A673 (cell line): Measurements from ENCODE around the gene HEBP1. TPM values are rescaled to one million over a fixed set of nuclear protein-coding genes. Genes with fewer than 3 reads are reported as not detected.

Experiments
- BruUV-seq: library from RNA; stranded (reverse); fragments of 400-500 nt; replicated peaks from 2 replicates; lab custom pipeline; 2021; lab: Mats Ljungman, UMichigan
- CTCF ChIA-PET: fragments of 300-600 bp; sonication (Branson Sonifier 250); formaldehyde crosslinking; loops from one replicate; lab custom pipeline; 2022; ENCODE audit warnings: antibody characterized with exemption; lab: Charles Lee
- POLR2A ChIA-PET: fragments of 300-600 bp; sonication (Branson Sonifier 250); formaldehyde crosslinking; loops from one replicate; lab custom pipeline; 2022; ENCODE audit warnings: antibody characterized with exemption; ENCODE audit not compliant: low non-redundant PET; lab: Charles Lee
- DNase-seq: peaks from one replicate; pipeline ENCODE4 v3.0.0-alpha.2; 2015; ENCODE audit warnings: low spot score
- H3K27ac ChIP-seq: fragments of 200-600 bp; sonication (generic); 2 replicates; pipeline ENCODE4 v1.5.1; 2016; ENCODE audit warnings: mixed run types, low read depth, mild to moderate bottlenecking, mixed read lengths, antibody characterized with exemption, low read length; ENCODE audit not compliant: poor library complexity, severe bottlenecking
- H3K27me3 ChIP-seq: fragments of 200-600 bp; sonication (generic); replicated peaks from 2 replicates; pipeline ENCODE4 v1.6.1; 2017; ENCODE audit warnings: mixed run types, low read depth, mild to moderate bottlenecking, mixed read lengths, antibody characterized with exemption, low read length; ENCODE audit not compliant: insufficient read depth, poor library complexity
- H3K36me3 ChIP-seq: fragments of 200-600 bp; sonication (generic); 2 replicates; pipeline ENCODE4 v1.6.1; 2016; ENCODE audit warnings: mixed run types, mild to moderate bottlenecking, mixed read lengths, antibody characterized with exemption, low read length; ENCODE audit not compliant: insufficient read depth, poor library complexity, severe bottlenecking
- H3K4me1 ChIP-seq: fragments of 200-600 bp; sonication (generic); 2 replicates; pipeline ENCODE4 v1.6.1; 2017; ENCODE audit warnings: mixed run types, mild to moderate bottlenecking, mixed read lengths, antibody characterized with exemption, low read length; ENCODE audit not compliant: insufficient read depth, poor library complexity, severe bottlenecking
- H3K4me3 ChIP-seq: fragments of 200-600 bp; sonication (generic); 2 replicates; pipeline ENCODE4 v1.5.1; 2016; ENCODE audit warnings: low read depth, mixed run types, mild to moderate bottlenecking, mixed read lengths, low read length; ENCODE audit not compliant: poor library complexity, severe bottlenecking
- H3K9me3 ChIP-seq: fragments of 200-600 bp; sonication (generic); 2 replicates; pipeline ENCODE4 v1.6.1; 2016; ENCODE audit warnings: mixed run types, low read depth, mild to moderate bottlenecking, mixed read lengths, antibody characterized with exemption, low read length; ENCODE audit not compliant: poor library complexity, severe bottlenecking
- EZH2 ChIP-seq: fragments of 200-600 bp; sonication (generic); IDR thresholded peaks from 2 replicates; pipeline ENCODE4 v1.6.1; 2017; ENCODE audit warnings: borderline replicate concordance, low read depth, mild to moderate bottlenecking, mixed read lengths, antibody characterized with exemption, low read length; ENCODE audit not compliant: poor library complexity, severe bottlenecking
- intact Hi-C: fragments of 100-400 bp; cut with micrococcal nuclease; formaldehyde crosslinking; loops from one replicate; pipeline ENCODE4 v1.10.0; 2022; ENCODE audit not compliant: unreplicated experiment
- total RNA-seq: library from RNA; stranded (reverse); gene quantifications from 2 replicates; pipeline ENCODE4 v1.2.3, GENCODE V29; 2021
- TF ChIP-seq, protein P1 (sequence below): fragments of 300-800, 200-600 bp; sonication (generic); conservative IDR thresholded peaks from 2 replicates; pipeline ENCODE4 v1.5.1; 2017; ENCODE audit warnings: low read depth, mild to moderate bottlenecking, antibody characterized with exemption, low read length, moderate library complexity, mixed read lengths

Gene HEBP1
- total RNA-seq, 1 experiment from 2014 or later: 28.1 TPM

DNA sequence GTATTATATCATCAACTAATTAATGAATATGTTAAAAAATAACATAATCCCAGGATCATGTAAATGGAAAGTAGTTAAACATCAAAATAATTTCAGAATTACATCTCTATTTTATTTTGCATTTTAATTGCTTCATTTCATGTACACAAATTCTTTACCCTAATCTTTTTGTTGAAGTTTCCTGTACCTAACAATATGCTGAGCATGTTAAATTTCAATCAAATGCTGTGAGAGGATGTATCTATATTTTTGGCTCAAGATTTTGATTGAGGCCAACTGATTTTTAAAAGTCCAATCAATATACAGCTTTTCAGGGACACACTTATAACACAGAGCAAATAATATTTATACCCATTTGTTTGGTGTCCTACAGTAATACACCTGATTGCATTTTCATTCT is 54.5 kb downstream of the HEBP1 start:
- Histone ChIP-seq H3K36me3 (no peaks in the 10 kb centered on the region), H3K4me3 (no peak overlapping the region), H3K27ac (no peak overlapping the region), H3K4me1 (no peaks in the 10 kb centered on the region), H3K9me3 (no peaks in the 10 kb centered on the region), H3K27me3 (no peaks in the 10 kb centered on the region)
- DNase-seq: no peak
- CTCF ChIA-PET: no interaction called here
- POLR2A ChIA-PET: no interaction called here
- BruUV-seq: no TSS peak
- intact Hi-C loops: no loop called here
- TF ChIP-seq, protein P1, sequence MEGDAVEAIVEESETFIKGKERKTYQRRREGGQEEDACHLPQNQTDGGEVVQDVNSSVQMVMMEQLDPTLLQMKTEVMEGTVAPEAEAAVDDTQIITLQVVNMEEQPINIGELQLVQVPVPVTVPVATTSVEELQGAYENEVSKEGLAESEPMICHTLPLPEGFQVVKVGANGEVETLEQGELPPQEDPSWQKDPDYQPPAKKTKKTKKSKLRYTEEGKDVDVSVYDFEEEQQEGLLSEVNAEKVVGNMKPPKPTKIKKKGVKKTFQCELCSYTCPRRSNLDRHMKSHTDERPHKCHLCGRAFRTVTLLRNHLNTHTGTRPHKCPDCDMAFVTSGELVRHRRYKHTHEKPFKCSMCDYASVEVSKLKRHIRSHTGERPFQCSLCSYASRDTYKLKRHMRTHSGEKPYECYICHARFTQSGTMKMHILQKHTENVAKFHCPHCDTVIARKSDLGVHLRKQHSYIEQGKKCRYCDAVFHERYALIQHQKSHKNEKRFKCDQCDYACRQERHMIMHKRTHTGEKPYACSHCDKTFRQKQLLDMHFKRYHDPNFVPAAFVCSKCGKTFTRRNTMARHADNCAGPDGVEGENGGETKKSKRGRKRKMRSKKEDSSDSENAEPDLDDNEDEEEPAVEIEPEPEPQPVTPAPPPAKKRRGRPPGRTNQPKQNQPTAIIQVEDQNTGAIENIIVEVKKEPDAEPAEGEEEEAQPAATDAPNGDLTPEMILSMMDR: no peak
- no peak for TF ChIP-seq EZH2

DNA sequence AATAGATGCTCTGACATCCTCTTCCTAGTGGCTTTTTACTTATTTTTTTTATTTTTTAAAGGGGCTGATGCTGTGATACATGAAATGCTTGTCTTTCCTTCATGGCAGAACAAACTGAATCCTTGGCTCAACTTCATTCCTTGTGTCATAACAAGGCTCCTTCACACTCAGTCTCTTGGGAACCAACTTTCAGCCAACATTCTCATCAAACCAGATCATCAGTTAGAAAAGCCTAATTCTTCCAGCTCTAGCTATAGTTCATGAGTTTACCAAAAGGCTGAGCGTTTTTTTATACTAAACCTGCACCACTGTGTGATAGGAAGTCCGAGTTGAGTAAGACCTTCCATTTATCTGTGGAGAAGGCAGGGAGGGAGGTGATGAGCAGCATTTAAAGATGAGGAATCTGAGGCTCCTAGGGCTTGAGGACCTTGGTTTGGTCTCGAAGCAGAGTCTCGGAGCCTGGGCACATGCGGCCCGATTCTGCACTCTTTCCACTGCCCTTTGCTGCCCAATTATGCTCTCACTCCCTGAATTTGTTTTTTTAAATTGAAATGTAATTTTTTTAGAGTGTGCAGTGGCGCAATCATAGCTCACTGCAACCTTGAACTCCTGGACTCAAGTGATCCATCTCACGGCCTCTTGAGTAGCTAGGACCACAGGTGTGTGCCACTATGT is 56.3 kb downstream of the HEBP1 start:
- H3K27me3 ChIP-seq: no peaks in the 10 kb centered on the region
- no peaks in the 10 kb centered on the region for H3K4me1 ChIP-seq
- ChIA-PET CTCF (no interaction called here), POLR2A (no interaction called here)
- H3K4me3 ChIP-seq: no peak overlapping the region
- intact Hi-C loops: no loop called here
- no peaks in the 10 kb centered on the region for H3K36me3 ChIP-seq
- DNase-seq: no peak
- BruUV-seq: no TSS peak
- TF ChIP-seq EZH2: no peak
- TF ChIP-seq, protein P1: no peak
- H3K27ac ChIP-seq: no peak overlapping the region
- no peaks in the 10 kb centered on the region for H3K9me3 ChIP-seq

DNA sequence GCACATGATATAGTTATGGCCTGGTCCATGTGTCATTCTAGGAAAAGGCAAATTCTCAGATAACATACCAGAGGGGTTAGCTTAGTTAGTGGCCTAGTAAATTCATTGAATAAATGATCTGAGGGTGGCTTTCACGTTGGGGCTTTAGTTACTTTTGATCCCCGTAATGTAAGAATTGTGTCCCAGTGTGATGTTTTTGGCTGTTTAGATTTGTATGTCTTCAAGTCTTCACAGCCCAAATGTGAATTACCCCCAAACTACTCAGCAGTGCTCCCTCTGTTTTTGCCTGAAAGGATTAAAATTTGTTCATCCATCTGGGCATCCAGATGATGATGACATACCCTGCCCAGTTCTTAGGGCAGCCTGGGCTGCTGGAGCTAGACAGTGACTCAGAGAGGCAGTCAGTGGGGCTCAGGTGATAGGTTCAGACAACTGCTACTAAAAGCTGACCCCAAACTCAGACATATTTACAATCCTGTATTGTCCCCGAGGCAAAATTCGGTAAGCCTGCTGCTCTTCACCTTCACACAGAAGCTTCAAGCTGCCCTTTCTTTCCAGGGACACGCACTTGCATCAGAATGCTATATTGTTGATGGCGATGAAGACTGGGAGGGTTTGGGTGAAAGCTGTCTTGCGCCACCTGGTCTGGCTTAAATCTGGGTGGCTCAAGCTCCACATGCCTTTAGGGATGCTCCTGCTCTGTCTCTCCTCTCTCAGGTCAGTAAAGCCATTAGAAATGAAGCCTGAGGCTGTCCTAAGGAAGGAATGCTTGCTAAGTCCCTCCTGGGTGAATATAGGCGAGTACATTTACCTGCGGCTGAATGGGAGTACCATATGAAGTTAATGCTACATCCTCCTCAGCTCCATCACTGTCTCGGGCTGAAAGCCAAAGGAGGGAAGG is 58.4 kb downstream of the HEBP1 start:
- intact Hi-C loops: no loop called here
- Histone ChIP-seq H3K27ac (no peak overlapping the region), H3K9me3 (no peaks in the 10 kb centered on the region), H3K4me3 (no peak overlapping the region), H3K4me1 (no peaks in the 10 kb centered on the region), H3K27me3 (no peaks in the 10 kb centered on the region), H3K36me3 (no peaks in the 10 kb centered on the region)
- DNase-seq: no peak
- ChIA-PET CTCF (no interaction called here), POLR2A (no interaction called here)
- BruUV-seq: no TSS peak
- TF ChIP-seq EZH2: no peak
- TF ChIP-seq, protein P1: no peak
